ENCODE measurements around the gene C2orf80.
A peak's percentile ranks its signal among the peaks of the same experiment; 100 is the strongest.
"Not testable (repeated sequence)": the region's sequence is repeated elsewhere in the genome, so short reads cannot be mapped to it uniquely, and the experiment has no call there.

C2orf80 gene

GRCh38 chr2:208175840-208176153 is 14.0 kb downstream of the C2orf80 start:
- no peak for DNase-seq

- DNase-seq = peak; percentile 80 to 82
These were observed 14.6 kb downstream of the C2orf80 start for GRCh38 chr2:208175069-208175839.

GRCh38 chr2:208174144-208174543 is 15.7 kb downstream of the C2orf80 start:
- DNase-seq = no peak

DNA sequence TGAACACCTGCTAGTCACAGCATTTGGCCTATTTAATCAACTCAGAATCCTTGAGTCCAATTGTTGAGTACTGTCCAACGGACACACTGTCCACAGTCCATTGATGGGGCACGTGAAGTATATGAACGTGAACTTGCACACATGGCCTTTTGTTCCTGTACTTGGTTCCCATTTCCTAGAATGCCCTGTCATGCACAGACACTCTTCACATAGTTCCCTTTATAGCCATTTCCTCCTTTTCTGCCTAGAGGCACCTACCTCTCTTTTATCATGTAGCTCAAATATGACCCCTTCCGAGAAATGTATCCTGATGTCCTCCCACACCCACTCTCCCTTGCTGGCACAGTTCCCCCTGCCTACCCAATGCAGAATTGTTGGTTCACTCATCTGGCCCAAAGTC is 17.7 kb downstream of the C2orf80 start:
- DNase-seq = peak; percentile 84 to 85

GRCh38 chr2:208164951-208165755 is 24.7 kb downstream of the C2orf80 start:
- no peak for DNase-seq

DNA sequence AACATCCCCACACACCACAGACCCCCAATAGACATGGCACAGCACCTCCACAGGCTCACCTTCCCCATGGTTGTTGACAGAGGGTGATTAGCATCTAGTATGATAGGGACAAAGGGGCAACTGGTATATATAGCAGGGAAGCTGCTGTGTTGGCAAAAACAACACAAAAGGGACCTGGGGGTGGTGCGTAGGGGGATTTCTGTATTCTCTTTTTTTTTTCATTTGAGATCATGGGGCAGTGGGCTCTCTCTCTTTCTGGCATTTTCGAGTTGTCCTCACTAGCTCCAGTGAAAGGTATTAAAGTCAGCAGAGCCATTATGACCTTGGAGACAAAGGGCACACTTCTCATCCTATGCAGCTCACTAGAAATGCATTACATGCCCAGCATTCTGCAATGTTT is 26.3 kb downstream of the C2orf80 start, which contains the start of gene CRYGA:
Gene CRYGA, minus strand, starts transcription at position 101 of the 400 bp plus-strand sequence. Its CDS starts 33 bp downstream, at position 68.
- no peak for DNase-seq

DNA sequence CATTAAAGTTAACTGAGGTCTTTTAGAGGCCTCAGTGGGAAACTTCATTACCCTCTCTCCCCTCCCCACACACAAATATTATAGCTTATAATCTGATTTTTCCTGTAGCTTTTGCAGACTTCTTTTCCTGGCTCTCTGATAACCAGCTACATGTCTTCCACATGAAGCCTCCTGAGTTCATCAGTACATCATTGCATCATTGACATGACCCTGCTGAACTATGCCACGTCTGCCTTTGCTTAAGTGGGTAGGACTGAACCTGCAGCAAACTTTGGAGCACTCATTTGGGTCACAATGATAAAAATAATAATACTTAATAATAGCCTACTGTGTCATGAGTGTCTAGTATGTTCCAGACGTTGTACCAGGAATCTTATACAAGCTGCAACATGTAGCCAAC is 33.4 kb downstream of the C2orf80 start:
- DNase-seq = no peak

GRCh38 chr2:208153156-208153555 is 36.7 kb downstream of the C2orf80 start:
- DNase-seq = no peak

DNA sequence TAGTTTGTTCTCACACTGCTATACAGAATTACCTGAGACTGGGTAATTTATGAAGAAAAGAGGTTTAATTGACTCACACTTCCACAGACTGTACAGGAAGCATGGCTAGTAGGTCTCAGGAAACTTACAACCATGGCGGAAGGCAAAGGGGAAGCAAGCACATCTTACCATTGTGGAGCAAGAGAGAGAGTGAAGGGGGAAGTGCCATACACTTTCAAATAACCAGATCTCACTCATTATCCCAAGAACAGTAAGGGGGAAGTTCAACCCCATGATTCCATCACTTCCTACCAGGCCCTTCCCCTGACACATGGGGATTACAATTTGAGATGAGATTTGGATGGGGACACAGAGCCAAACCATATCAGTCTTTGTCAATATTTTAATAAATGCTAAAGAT is 38.9 kb downstream of the C2orf80 start:
- peak in 1 of 2 experiments; percentile 2 for DNase-seq

DNA sequence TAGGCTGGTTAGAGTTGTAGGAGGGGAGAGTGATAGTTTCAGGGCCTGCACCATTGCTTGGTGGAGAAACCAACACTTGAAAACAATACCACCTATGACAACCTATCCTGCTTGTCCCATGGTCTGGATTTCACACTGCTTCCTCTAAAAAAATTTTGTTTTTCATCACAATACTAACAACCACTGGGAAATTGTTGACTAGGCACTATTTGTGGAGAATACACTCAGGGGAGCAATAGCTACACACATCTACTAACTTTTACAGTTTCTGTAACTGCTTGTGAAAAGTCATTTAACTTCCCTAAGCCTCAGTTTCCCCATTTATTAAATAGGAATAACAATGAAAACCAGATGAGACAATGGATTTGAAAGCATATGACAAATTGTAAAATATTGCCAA is 39.7 kb downstream of the C2orf80 start:
- DNase-seq = no peak

DNA sequence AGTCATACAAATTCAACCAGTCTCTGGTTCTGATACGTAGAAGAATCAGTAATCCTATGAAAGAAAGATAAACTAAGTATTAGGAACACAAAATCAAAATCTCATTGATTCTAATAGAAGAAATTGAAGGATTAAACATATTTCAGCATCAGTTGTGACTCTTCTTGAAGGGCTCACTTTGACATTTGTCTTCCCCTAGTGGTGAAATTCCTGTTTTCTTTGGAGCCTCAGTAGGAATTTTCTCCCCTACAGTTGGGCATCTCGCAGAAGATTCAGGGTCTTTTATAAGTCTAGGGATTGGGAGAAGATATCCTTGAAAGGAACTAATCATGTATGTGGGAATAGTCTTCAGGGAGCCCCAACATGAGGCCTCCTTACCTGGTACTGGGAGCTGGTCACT is 41.0 kb downstream of the C2orf80 start:
- no peak for DNase-seq

DNA sequence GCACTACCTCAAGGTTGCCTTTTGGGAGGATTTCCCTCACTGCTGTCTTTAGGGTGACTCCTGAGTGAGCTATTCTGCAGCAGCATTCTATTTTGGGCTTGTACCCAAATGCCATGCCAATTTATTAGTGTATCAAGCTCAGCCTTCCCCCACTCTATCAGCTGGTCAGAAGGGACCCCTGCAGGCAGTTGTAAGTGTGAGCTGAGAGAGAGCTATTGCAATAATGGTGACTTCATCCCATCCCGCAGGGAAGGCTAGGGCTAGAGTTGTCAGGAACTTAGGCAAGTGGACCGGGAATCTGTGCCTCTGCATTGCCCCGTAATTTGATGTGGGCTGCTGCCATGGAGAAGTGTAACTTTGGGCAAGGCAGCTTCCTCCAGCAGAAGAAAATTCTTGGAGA is 42.1 kb downstream of the C2orf80 start:
- no peak for DNase-seq

DNA sequence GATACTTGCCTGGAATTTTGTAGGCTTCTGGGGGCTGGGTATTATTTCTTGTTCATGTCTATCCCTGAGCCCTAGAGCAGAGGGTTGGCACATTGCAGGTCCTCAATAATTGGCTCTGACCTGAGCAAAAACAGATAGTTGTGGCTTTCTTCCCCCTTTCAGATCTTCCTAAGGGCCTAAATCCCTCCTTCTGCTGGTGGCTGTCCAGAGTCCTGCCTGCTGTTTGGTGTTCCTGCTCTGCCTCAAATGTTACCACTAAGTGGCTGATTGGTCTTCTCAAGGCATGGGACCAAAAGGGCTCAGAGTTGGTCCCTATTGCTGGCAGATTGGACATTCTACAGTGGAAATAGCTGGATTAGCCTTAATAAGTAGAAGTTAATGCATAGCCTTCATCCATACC is 42.8 kb downstream of the C2orf80 start:
- DNase-seq = no peak

- no peak for DNase-seq
These were observed 43.8 kb downstream of the C2orf80 start, which contains the start of gene CRYGB for GRCh38 chr2:208146006-208146405. Gene CRYGB, minus strand, starts transcription at chr2:208146158. Its CDS starts 38 bp downstream, at chr2:208146120.

DNA sequence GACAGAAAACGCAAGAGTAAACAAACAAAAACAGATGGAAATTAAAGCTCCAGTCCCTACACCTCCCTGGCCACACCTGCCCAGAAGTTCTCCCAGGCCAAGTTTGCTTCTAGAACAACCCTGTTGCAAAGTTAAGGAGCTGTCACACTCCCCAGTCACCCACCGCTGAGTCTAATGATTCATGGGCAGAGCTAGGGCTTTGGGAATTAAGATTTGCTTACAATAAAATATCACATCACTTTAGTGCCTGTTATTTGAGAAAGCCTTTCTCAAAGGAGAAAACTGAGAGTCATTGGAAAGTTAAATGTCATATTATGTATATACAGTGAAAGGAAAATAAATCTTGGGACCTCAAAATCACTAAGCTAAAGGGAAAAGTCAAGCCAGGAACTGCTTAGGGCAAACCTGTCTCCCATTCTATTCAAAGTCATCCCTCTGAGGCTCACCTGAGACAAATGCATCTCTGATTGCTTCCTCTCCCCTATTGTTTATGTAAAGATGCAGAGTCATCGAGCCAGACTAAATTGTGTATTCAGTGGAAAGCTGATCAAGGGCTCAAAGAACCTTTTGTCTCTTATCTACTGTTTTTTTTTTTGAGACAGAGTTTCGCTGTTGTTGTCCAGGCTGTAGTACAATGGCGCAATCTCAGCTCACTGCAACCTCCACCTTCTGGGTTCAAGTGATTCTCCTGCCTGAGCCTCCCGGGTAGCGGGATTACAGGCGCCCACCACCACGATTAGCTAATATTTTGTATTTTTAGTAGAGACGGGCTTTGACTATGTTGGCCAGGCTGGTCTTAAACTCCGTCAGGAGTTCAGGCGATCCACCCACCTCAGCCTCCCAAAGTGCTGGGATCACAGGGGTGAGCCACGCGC is 46.7 kb downstream of the C2orf80 start:
- DNase-seq = no peak

DNA sequence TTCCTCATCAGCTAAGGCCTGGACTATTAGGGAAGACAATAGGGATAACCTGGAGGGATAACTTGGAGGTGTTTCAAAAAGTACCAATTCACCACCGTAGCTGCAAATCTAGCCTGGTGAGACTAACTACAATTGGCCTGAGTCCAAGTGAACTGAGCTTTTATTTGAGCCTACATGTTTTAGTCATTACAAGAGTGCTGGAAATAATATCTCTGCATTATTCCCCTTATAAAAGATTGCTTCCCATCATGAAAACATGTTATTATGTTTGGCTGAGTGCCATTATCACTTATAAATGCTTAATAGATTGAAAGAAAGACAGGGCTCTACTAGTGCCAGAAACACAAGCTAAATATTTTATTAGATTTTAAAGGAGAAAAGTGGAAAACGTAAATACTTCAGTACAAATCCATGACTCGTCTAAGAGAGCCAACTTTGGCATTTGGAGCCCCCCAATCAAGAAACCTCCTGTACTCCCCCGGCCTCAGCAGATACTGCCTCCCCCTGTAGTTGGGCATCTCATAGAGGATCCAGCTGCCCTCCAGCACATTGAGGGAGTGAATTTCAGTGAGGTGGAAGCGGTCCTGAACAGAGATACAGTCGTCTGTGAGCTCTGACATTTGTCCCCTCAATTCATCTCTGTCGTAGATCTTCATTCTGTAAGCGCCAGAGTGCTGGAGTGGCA is 47.4 kb downstream of the C2orf80 start:
- DNase-seq = no peak

DNA sequence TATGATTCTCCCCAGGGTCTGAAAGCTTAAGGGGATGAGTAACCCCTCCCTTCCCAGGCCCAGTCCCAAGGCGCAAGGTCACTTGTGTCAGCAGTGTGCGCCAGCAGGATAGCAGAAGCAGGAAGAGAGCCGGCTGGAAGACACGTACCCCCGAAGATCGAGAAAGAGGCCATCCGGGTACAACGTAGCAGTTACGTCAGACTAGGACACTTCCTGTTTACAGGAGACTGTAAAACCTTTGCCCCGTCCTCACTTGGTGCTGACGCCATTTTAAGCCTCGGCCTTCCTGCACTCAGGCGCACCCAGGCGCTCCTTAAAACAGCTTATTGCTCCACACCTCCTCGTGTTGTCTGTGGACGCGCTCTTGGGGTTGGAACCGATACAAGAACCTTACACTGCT is 50.4 kb downstream of the C2orf80 start:
- no peak for DNase-seq

GRCh38 chr2:208138334-208138733 is 51.5 kb downstream of the C2orf80 start:
- not testable (repeated sequence) for DNase-seq

DNA sequence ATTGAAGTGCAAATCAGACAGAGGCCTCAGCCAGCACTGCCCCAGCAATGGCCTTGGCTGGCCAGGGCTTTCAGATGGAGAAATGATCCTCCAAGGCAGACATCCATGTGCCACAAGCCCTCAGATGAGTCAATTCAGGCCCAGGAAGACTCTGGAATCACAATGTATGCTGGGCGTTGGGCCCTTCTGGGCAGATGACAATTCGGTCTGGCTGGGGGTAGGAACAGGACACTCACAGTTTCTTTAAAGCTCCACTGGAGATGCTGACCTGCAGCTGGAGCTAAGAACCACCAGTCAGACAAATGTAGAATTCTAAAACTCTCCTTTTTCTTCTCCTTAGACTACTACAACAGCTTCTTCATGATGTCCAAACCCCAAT is 53.1 kb downstream of the C2orf80 start:
- DNase-seq = no peak

DNA sequence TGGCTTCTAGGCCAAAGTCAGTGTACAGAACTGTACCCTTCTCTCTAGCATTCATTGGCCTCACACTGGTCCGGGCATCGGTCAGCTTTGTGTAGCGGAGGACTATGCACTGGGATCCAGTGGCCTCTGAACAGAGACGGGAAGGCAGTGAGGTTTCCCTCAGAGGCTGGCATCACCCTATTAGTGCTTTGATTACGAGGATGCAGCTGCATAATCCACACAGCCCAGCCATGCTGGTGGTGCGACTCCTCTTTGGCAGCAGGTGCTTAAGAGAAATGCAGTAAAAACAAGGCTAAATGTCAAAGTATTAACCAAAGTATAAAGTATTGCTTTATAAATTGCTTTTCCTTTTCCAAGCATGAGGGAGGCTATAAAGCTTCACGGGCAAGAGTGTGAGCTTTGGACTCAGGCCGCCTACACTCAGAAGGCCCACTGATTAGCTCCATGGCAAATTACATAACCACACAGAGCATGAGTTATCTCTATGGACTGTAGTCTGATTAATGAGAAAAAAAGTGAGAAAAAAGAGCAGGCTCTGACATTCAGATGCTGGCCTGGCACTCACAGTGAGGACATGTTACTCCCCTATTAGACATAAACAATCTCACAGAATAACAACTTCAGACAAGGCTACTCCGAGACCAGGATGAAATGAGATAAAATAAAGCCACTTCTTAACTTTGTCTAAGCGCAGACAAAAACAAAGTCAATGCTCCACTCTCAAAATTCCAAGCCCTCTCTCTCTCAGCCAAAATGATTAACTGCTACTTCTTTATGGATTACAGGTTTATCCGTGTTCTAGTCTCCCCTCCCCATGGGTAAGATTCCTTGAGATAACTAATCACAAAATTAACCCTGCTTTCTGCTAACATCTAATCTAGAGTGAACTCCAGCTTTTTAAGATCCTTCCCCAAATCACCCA is 53.8 kb downstream of the C2orf80 start:
- no peak for DNase-seq

DNA sequence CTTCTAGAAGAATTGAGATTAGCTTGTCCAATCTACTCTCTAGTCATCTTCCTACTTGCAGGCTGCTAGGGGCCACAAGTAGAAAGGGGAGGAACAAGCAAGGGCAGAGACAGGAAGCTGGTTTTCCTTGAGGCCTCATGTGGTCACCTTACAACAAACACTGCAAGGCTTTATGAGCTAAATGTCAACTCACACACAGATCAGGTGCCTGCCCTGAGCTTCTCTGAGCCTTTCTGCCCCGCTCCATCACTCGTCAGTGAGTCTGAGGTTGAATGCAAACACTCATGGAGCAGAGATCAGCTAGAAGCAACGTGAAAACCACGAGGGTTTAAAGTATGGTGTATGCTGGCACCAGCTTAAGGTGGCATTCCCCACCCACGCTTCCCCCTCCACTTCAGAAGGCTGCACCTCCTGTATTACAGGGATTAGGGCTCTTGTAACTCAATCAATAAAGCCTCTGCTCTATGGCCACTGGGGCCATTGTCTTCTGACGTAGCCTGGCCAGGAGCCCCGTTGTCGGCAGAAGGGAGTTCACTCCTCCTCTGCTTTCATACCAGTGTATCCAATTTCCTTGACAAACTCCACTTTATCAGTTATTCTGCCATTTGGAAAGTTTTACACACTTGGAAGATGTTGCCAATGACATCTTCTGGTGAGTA is 54.8 kb downstream of the C2orf80 start:
- DNase-seq = peak; percentile 35 to 64

Measured in AML-193 (cell line).